GM12872 (cell line): ENCODE measurements around the gene SEMA5B.

ENCODE experiments used
- TF ChIP-seq, protein P1 (sequence below): IDR thresholded peaks from 3 replicates; pipeline ENCODE4 v1.5.1; 2011; ENCODE audit warnings: low read depth, mild to moderate bottlenecking, low read length, moderate library complexity; ENCODE audit not compliant: insufficient read depth

SEMA5B gene

DNA sequence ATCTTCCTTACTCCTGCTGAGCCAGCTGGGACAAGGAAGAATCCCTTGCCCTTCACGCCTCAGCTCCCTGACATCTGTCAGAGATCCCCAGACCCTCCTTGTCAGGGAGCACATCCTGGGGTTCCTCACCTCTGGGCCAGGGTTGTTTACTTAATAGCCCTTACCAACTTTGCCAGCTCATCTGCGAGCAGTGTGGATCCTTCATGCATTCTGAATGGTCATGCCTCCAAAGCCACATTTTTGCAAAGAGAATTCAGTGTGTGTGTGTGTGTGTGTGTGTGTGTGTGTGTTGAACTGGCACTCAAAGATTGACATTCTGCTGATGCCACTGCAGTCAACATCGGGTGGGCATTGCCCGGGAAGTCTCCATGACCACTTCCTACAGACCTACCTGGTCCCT is 120.1 kb downstream of the SEMA5B start:
- TF ChIP-seq, protein P1, sequence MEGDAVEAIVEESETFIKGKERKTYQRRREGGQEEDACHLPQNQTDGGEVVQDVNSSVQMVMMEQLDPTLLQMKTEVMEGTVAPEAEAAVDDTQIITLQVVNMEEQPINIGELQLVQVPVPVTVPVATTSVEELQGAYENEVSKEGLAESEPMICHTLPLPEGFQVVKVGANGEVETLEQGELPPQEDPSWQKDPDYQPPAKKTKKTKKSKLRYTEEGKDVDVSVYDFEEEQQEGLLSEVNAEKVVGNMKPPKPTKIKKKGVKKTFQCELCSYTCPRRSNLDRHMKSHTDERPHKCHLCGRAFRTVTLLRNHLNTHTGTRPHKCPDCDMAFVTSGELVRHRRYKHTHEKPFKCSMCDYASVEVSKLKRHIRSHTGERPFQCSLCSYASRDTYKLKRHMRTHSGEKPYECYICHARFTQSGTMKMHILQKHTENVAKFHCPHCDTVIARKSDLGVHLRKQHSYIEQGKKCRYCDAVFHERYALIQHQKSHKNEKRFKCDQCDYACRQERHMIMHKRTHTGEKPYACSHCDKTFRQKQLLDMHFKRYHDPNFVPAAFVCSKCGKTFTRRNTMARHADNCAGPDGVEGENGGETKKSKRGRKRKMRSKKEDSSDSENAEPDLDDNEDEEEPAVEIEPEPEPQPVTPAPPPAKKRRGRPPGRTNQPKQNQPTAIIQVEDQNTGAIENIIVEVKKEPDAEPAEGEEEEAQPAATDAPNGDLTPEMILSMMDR, result no peak

DNA sequence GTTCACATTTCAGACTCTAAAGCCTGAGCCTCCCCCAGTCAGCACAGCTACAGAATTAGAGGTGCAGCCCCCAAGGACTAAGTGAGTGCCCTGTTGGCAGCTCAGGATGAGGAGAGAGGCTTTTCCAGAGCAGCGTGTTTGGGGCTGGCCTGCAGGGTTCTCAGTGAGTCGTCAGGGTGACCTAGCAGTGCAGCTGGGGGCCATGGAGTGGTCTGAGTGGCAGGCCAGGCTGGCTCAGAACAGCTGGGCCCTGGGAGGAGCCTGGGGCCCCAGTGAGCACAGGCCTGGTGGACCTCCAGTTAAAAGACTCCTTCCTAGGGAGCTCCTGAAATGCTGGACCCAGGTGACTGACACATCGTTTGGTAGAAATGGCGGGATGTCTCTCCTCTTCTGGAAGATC is 124.4 kb downstream of the SEMA5B start:
- TF ChIP-seq, protein P1, result no peak

DNA sequence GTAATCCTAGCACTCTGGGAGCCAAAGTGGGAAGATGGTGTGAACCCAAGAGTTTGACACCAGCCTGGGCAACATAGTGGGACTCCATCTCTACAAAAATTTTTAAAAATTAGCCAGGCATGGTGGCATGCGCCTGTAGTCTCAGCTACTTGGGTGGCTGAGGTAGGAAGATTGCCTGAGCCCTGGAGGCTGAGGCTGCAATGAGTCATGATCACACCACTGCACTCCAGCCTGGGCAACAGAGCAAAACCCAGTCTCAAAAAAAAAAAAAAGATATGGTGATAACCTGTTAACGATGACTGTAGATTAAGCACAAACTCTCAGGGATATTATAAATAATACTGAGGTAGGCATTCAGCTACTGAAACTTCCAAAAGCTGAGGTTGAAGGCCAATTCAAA is 125.2 kb downstream of the SEMA5B start:
- TF ChIP-seq, protein P1, result no peak

DNA sequence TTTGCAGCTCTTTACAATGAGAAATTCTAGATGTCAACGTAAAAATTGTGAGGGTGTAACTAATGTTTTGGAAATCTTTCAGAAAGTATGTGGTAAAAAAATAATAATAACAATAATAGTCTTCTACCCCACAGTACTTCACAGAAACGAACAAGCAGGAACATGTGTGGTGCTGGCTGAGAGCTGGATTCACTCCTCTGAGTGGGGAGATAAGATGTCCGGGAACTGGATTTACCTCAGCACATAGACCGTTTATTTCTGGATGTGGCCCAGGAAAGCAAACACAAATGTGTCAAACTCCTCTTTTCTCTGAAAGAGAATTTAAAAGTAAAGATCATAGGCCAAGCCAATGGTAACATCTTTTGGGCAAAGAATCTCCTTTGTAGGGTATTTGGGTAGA is 129.3 kb downstream of the SEMA5B start:
- TF ChIP-seq, protein P1, result no peak

DNA sequence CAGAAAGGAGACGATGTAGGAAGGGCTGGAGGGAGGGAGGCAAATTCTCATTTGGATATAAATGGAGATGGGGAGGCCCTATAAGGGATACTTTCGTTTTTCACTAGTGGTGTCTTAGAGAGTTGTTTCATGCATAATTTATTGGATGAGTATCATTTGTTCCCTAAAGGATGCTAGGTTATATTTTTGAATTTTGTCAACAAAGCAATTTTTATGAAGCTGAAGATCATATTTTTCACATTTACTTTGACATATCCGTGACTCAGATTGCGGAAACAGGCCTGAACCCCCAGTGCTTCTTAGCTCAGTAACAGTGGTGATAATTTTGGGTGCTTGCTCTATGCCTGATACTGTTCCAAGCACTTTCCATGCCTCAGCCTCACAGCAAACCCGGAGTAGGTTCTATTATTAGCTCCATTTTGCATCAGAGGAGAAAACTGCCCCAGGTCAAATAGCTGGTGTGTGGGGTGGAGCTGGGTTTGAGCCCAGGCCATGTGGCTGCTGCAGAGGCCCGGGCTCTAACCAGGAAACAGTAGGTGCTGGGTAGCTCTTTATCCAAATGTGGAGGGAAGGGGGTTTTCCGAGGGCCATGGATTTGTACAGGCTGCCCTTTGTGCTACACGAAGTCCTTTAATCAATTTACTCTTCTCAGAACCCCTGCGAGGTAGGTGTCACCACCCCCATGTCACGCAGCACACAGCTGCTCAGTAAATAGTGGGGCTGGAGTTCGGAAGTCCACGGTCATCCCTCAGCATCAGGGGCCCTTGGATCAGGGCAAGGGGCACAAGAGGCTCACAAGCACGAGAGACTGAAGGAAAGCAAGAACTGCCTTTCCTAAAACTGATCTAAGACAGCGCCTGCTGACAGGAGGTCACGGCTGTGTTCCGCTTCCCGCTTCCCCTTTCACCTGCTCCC is 133.6 kb downstream of the SEMA5B start:
- TF ChIP-seq, protein P1, result no peak

DNA sequence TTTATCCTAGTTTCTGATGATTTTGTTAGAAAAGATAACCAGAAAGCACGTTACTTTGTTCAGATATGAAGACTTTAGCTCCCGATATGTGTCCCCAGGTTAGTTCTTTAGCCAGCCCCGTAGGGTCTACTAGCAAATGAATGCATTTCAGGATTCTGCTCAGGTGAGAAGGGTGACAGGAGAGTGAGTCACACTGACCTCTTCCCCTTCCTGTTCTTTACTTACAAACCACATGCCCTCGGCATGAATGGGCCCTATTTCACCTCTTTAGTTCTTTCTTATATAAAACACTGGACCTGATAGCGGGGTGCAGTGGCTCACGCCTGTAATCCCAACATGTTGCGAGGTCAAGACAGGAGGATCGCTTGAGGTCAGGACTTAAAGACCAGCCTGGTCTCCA is 134.3 kb downstream of the SEMA5B start:
- TF ChIP-seq, protein P1, result no peak

DNA sequence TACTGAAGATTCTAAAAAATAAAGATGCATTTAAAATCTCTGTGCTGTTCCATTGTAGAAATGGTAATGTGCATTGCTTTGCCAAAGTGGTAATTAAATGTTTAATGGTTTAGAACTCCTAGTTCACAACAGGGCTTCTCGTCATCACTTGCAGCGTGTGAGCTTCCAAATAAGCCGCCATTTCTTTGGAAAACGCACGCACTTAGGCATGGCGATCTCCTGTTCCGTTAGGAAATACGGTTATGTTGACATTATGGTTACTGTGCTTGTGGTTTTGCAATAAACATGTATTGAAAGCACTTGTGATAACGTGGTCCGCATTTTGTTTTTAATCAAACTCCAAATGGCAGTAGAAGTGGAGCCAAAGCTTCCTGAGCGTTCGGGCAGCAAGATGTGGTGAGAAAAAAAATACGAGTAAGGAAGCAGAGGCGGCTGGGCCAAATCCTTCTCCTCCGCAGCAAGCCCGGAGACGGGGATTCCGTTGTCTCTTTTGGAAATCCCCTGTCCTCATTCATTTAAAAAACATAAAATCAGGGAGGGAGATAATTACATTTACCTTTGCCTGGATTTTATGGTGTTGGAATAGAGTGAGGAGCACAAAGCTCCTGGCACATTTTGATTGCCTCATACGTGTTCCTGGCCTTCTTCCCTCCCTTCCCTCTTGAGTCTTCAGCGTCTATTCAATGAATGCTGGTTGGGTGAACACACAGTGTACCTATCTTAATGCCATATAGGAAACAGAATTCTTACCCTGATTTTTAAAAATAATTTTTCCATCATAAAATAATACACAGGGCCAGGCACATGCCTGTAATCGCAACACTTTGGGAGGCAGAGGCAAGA is 135.2 kb downstream of the SEMA5B start:
- TF ChIP-seq, protein P1, result no peak
